ENCODE results near the gene STRADA.

- no peak for TF ChIP-seq CTCF (IDR thresholded peaks at IDR 0.05; ENCODE audit: insufficient read depth, low read length)
- no peak for TF ChIP-seq SPI1 (IDR thresholded peaks at IDR 0.05; ENCODE audit: borderline replicate concordance, low read depth)
- no peak for TF ChIP-seq REST (IDR thresholded peaks at IDR 0.05; ENCODE audit: insufficient replicate concordance, low read depth)
- no peak for TF ChIP-seq POLR2AphosphoS5 (IDR thresholded peaks at IDR 0.05; ENCODE audit: low read depth)
Observed at GRCh38 chr17:63735691-63736090, 5.9 kb downstream of the STRADA start.
